Peyer's patch (tissue), 4 donors: ENCODE measurements around the gene TTC28.
A peak's percentile ranks its signal among the peaks of the same experiment; 100 is the strongest.

Experiments
- POLR2A ChIP-seq, 2 donors: fragments of 450-650 bp; IDR thresholded peaks; one replicate each; pipeline ENCODE4 v1.5.1; 2017; ENCODE audit warnings: antibody characterized with exemption in 2 of 2, mild to moderate bottlenecking in 2 of 2, moderate library complexity in 2 of 2
- TF ChIP-seq, protein P1 (sequence below), 6 experiments: fragments of 450-650 bp in 4 of 6; fragments of 200-600 bp in 2 of 6; sonication (generic) in 1 of 6; IDR thresholded peaks; one replicate each; pipeline ENCODE4 v1.5.1; 2017 to 2019; ENCODE audit warnings: antibody characterized with exemption in 6 of 6, mild to moderate bottlenecking in 3 of 6, moderate library complexity in 1 of 6

DNA sequence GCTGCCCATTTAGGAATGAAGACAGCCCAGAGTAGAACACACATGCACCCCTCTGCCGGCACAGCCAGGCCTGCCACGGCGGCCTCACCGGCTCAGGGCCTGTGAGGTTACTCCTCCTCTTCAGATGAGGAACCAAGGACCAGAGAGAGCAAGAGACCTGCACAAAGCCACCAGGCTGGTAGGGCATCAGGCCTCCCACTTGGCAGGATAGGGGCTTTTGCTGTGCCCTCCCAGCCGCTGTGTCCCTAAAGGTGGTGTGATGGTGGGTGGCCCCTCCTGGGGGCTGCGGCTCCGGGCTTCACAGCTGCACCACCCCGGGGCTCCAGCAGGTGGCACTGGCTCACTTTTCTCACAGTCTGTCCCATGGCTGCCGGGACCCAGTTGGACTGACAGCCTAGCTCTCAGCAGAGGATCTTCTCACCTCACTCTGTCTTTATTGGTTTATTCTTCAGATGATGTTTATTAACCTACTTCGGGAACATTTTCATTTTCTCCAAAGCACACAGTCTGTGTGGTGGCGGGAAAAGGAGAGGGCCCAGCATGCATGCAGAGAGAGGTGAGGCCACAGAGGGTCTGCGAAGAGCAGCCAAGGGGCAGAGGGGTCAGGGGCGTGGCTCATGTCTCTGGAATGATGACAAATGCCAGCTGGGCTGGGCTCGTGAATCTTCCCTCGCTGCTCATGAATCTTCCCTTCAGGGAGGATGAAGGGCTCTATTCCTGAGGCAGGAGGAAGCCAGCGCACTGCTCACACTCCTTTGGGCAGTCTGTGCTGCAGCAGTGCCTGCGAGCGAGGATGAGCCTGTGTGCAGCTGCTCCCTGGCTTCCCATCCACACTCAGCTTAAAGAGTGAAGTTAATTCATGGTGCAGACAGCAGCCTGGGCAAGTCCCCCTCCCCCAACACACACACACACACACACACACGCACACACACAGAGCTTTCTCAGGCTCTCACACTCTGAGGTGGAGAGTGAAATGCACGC, 659.5 kb downstream of the TTC28 start:
- TF ChIP-seq POLR2A (IDR thresholded peaks at IDR 0.05): no peak
- TF ChIP-seq, protein P1, sequence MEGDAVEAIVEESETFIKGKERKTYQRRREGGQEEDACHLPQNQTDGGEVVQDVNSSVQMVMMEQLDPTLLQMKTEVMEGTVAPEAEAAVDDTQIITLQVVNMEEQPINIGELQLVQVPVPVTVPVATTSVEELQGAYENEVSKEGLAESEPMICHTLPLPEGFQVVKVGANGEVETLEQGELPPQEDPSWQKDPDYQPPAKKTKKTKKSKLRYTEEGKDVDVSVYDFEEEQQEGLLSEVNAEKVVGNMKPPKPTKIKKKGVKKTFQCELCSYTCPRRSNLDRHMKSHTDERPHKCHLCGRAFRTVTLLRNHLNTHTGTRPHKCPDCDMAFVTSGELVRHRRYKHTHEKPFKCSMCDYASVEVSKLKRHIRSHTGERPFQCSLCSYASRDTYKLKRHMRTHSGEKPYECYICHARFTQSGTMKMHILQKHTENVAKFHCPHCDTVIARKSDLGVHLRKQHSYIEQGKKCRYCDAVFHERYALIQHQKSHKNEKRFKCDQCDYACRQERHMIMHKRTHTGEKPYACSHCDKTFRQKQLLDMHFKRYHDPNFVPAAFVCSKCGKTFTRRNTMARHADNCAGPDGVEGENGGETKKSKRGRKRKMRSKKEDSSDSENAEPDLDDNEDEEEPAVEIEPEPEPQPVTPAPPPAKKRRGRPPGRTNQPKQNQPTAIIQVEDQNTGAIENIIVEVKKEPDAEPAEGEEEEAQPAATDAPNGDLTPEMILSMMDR (IDR thresholded peaks at IDR 0.05): peak; percentile 60 to 87 (median 84)
